HepG2 (cell line): Measurements from ENCODE around the gene STIP1.

ENCODE experiments used
- ARNT2 ChIP-seq: sonication (generic); formaldehyde crosslinking; IDR thresholded peaks from 2 replicates; pipeline ENCODE4 v1.8.0; 2022; ENCODE audit warnings: mild to moderate bottlenecking, low read depth, missing genetic modification reagents, moderate library complexity
- NR2F1 ChIP-seq, 2 experiments: fragments of 450-650 bp in 1 of 2; formaldehyde crosslinking in 1 of 2; IDR thresholded peaks; 2 replicates each; pipeline versions ENCODE4 v1.5.0 to v1.6.1; 2016 to 2020; ENCODE audit warnings: mild to moderate bottlenecking in 1 of 2, missing compliant biosample characterization in 1 of 2, missing genetic modification reagents in 1 of 2, moderate library complexity in 1 of 2
- POLR2A ChIP-seq, 2 experiments: IDR thresholded peaks; 2 replicates each; pipeline ENCODE4 v1.6.1; 2011; ENCODE audit warnings: low read depth in 2 of 2, low read length in 2 of 2, mild to moderate bottlenecking in 1 of 2, moderate library complexity in 1 of 2; ENCODE audit not compliant: insufficient read depth in 1 of 2
- TCF7 ChIP-seq: sonication (generic); IDR thresholded peaks from 2 replicates; pipeline ENCODE4 v1.6.1; 2016; ENCODE audit warnings: antibody characterized with exemption, low read depth
- USF2 ChIP-seq, 2 experiments: sonication (generic) in 1 of 2; formaldehyde crosslinking in 1 of 2; IDR thresholded peaks; 2 replicates each; pipeline versions ENCODE4 v1.5.1 to v1.6.1; 2011 to 2020; ENCODE audit warnings: borderline replicate concordance in 1 of 2, low read depth in 1 of 2, low read length in 1 of 2, mild to moderate bottlenecking in 1 of 2, missing genetic modification reagents in 1 of 2, moderate library complexity in 1 of 2
- ZFX ChIP-seq: sonication (generic); formaldehyde crosslinking; IDR thresholded peaks from 2 replicates; pipeline ENCODE4 v1.4.0; 2020; ENCODE audit warnings: mild to moderate bottlenecking, low read depth, missing genetic modification reagents, moderate library complexity

DNA sequence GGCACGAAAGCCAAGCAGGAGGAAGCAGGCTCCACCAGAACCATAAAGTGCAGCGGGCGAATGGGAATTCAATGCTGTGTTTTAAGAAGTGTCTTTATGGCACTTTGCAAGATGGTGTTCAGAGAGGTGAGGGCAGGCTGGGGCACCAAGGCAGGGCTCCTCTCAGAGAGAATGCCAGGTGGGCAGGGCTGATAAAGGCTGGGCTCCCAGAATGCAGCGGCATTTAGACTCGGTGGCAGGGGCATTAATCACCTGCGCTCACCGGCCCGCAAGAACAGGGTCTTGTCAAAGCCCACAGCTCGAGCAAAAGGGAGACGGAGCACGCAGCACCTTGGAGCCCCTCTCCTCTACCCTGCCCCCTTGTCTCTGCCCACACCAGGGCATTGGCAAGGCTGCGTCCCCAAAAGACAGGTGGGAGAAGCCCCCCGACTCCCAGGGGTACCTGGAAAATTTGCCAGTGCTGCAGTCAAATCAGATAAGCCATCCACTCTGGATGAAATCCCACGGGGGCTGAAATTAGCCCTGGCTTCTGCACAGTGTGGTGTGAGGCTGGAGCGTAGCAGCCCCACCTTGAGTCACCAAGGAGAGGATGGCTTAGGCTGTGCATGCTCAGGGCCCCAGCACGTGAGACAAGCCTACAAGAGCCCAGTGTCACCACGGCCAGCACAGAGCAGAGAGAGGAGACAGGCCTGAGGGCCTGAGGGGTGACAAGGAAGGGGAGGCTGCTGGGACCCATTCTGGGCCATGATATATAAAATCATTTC, 28.2 kb upstream of the STIP1 start:
- no peak for TF ChIP-seq USF2 (IDR thresholded peaks at IDR 0.05; ENCODE audit: low read depth, low read length)
- no peak for TF ChIP-seq USF2 (CRISPR knock-in tag; IDR thresholded peaks at IDR 0.05; ENCODE audit: borderline replicate concordance)
- no peak for TF ChIP-seq POLR2A (IDR thresholded peaks at IDR 0.05; ENCODE audit: insufficient read depth in 1 of 2, low read depth in 2 of 2, low read length in 2 of 2)
- TF ChIP-seq TCF7, result no peak
- no peak for TF ChIP-seq ARNT2 (CRISPR knock-in tag)
- no peak for TF ChIP-seq NR2F1 (CRISPR knock-in tag; IDR thresholded peaks at IDR 0.05)
- no peak for TF ChIP-seq ZFX
